HG03354 (cell line): ENCODE measurements around the gene TGM1.

Experiments used
- ATAC-seq: cut with Tn5 transposase; IDR thresholded peaks from one replicate; pipeline ENCODE4 v1.9.1; 2021; ENCODE audit warnings: mild to moderate bottlenecking; ENCODE audit not compliant: unreplicated experiment, poor library complexity, severe bottlenecking

Gene TGM1

DNA sequence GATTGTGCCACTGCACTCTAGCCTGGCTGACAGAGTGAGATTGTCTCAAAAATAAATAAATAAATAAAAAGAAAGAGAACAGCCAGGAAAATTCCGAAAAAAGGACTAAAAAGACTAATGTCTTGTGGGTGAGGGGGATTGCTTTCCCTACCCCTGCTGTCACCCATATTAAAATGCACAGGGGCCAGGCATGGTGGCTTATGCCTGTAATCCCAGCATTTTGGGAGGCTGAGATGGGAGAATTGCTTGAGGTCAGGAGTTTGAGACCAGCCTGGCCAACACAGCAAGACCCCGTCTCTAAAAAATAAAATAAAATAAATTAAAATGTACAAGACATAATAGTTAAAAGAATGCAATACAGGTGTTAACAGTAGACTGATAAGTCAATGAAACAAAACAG lies 30.5 kb upstream of the TGM1 start:
- ATAC-seq, result no peak

DNA sequence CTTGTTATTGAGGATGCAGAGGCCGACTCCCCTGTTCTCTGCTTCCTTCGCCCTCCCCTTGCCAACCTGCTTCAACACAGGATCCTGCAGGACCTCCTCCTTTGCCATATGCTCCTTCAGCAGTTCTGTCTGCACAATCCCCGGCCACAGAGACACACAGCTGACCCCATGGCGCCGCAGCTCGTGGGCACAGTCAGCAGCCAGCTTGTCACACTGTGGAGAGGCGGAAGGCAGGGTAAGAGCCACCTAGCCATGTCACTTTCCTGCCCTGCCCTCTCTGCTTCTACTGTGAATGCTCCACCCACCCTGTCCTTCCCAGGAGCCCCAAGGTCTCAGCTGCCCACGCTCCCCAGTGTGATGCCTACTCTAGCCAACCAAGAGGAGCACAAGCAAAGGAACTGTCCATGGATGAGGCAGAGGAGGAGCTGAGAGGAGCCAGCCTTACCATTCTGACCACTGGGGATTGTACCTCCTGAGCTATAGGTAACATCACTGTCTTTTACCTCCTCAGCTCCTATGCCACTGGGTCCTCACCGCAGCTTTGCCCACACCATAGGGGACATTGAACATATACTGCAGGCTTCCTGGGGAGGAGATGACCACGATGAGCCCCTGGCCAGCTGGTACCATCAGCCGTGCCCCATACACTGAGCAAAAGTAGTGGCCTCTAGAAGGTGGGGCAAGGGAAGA lies 29.3 kb upstream of the TGM1 start:
- no peak for ATAC-seq

DNA sequence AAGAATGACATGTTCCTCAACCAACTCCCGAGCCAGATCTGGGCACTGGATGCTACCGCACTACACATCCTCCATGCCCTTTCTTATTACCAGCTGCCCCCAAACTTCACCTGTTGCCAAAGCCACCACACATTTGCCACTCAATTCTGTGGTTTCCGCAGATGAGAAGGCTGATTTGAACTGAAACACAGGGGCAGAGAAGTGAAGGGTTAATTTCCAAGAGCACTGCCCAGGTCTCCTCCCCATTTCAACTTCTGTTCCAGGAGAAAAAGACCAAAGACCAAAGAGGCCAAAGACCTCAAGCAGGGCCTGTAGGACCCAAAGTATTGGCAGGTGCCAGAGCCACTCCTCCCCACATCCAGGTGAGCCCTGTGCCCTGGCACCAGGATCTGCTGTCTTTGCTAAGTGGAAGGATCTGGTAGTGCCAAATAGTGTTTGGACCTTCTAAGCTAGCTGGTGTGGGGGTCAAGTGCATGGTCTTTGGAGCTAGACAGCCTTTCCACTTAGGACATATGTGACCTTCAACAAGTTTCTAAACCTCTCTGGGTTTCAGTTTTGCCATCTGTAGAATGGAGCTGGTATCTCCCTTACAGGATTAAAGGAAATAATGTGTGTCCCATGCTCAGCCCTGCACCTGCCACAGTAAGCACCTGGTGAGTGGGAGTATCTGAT lies 28.6 kb upstream of the TGM1 start:
- ATAC-seq, result no peak

DNA sequence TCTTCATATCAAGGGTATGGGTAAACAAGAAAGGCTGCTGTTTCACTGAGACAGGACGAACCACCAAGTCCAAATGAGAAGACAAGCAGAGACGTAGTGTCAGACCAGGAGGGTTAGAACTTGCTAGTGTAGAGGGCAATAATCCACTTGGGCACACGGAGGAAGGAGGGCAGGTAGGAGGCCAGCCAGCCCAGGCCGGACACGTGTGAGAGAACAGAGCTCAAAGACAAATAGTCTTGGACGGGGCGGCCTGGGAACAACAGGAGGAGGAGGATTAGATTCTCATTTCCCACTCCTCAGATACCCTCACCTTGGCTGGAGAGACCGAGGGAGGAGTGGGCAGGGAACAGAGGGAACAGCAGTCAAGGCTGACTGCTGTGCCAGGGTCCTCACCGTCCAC lies 27.8 kb upstream of the TGM1 start:
- ATAC-seq, result no peak

DNA sequence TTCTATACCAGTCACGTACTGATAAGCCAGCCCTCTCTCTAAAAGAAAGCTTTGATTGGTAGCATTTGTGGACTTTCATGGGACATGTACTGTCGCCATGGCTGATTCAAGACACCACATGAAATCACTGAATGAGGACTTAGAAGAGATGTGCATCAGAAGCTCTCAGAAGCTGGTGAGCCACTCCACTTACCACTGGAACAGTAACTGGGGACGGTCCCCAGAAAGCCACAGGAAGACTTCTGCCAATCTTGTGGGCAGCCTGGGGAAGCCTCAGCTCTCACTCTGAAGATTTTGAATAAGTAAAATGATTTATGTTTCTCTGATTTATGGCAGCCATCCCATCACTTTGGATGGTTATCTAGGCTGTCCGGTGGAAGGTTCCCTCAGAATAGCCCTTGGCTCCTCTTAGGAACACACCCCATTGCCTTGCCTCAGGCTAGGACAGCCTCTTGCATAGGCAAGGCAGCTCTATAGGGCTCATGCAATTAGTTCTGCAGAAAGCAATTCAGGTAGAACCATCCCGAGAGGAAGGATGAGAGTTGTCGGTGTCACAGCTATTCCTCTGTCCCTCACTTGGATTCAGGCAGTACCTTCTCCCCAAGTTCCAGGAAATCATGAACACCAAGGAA lies 26.8 kb upstream of the TGM1 start:
- ATAC-seq, result no peak

DNA sequence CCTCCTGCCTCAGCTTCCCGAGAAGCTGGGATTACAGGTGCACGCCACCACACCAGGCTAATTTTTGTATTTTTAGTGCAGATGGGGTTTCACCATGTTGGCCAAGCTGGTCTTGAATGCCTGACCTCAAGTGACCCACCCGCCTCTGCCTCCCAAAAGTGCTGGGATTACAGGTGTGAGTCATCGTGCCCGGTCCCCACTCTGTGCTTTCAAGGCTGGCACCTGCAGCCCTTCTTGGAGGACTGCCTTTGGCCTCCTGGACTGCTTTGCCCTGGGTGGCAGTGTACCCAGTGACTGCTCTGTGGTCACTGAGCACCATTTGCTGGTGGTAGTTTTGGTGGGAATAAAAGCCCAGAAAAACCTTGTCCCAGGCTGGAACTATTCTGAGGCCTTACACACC lies 24.0 kb upstream of the TGM1 start:
- no peak for ATAC-seq

DNA sequence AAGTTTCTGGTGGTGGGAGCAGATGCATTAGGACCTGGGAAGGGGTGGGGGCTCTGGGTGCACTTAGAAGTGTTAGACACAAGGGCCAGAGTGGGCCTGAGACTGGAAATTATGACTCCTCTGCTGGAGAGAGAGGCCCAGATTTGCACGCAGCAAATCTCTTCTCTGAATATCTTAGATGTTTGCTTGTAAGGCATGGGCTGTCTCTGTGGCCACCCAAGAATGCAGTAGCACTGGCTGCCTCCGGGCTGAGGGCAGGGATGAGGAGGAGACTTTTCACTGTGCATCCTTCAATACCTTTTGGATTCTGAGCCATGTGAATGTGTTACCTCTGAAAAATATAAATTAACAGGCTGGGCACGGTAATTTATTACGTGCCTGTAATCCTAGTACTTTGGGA lies 22.4 kb upstream of the TGM1 start:
- ATAC-seq, result no peak

DNA sequence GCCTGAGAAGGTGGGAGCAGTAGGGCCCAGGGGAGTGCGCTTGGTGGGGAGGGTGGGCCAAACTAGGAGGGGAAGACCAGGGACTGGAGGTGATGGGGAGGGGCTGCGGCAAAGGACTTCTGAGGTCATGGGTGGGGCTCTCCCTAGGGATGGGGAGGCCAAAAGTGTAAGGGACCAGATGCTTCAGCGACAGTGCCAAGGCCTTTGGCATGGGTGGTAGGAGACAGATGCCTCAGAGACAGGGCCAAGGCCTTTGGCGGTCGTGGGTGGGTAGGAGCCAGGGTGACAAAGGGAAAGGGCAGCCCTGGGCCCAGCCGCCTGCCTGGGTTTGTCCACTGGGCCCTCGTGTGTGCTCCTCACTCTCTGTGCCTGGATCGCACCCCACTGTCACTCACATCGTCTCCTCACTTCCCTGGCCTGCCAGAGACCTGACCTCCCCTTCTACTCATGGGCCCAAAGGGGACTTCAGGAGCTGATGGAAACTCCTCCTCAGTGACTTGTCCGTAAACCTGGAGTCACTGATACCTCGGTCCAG lies 21.6 kb upstream of the TGM1 start:
- ATAC-seq, result no peak

DNA sequence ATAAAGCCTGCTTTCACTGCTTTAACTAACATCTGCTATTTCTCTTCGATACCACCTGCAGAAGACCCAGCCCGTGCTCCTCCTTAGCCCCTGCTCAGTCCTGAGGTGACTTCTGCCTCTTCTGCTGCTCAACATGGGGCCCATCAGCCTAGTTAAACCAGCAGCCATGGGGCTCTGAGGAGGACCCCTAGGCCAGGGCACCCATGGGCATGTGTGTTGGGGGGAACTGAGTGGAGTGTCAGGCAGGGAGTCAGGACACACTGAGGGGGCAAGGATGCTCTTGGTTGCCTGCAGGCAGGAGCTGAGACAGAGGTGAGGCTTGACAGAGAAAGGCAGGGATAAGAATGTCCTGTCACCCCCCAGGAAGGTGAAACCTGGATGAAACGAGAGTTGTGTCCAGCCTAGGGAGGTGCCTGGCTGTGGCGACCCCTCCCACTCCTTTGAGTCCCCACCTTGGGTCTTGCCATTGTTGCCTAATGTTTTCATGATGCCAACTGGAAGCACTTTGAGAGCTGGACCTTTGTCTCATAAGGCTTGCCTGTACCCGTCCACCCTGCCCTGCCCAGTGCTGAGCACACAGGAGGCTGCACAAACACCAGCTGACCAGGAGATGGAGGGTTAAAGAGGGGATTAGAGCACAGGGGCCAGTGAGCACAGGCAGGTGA lies 21.0 kb upstream of the TGM1 start:
- ATAC-seq, result no peak

DNA sequence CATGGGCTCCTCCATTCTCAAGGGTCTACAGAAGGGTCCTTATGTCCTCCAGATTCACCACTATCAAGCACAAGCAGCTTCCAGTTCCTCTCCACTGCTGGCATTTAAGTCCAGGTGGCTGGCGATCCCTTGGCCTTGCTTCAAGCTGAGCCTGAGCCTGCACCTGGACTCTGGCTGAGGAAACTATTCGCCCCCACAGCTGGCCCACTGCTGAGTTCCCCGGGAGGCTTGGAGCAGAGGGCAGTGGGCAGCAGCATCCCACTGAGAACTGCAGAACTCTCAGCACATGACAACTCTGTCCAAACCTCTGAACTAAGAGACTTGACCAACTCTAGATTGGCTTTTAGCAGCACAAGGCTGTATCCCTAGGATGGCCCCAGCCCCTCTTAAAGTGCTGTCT lies 19.8 kb upstream of the TGM1 start:
- ATAC-seq, result no peak

DNA sequence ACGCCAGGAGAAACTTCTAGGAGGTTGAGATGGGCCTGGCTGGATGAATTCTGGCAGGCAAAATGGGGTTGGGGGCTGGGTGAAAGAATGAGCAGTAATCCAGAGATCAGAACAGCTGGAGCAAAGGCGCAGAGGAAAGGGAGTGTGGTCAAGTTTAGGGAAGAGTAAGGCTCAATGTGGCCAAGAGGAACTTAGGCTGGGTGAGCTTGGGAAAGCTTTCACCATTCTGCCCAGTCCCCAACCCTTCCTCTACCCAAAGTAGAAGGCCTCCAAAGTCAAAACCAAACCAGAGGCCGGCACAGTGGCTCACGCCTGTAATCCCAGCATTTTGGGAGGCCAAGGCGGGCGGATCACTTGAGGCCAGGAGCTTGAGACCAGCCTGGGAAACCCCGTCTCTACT lies 18.7 kb upstream of the TGM1 start:
- no peak for ATAC-seq

DNA sequence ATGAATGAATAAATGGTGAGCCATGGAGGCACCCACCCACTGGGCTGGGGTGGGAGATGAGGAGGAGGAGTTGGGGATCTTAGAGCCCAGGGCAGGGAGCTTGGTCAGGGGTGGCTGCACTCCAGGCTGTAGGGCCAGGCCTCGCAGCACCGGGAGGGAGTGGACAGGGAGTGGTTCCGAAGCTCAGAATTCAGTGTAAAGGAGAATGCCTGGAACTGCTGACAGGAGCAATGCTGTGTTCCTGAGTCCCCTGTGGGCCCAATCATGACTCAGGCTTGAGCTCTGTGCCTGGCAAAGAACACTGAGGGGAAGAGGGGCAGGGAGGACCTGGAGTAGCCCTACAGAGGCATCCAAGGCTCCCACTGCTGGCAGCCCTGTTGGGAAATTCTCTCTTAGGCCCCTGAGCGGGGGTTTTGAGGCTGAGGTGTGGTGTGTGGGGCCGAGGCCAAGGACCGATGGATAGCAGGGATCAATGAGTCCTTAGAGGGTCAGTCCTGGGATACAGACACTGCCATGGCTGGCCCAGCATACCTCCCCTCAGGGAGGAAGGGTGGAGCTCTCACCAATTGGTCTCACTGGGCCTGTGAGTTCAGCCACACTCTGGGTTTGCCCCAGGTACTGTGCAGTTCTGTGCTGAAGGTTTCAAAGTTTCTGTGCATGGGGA lies 18.0 kb upstream of the TGM1 start:
- no peak for ATAC-seq

DNA sequence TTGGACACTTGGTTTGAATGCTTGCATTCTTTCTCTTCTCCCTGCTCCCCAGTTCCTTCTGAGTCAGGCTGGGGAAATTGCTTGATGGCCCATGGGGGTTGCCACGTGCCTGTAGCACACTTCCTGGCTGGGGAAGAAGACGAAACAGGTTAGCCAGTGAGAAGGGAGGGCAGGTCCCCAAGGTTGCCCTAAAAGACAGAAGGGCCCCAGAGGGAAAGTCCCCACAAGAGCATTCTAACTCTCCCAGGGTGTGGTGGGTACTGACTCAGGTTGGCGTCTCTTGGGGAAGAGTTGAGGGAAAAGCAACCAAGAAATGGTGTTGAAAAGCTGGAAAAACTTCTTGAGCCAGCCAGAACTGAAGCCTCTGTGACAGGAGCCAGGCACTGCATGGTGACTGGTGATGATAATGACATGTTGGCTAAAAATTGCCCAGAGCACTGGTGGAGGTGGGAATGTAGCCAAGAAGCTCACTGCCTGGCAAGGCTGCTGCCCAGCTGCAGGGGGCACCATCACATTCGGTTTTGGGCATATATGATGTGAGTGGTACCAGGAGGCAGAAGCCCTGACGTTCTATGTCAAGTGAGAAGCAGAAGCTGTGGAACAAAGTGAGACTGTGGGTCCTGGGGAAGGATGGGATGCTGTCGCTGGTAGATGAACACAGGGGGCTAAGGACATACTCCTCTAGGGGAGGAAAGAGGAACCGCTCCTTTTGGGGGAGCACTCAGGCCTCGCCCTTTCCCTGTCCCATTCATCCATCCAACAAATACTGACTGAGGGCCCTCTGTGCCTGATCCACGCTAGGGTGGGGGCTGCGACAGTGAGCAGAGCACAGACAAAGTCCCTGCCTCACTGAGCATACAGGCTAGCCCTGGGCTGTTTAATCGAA lies 16.6 kb upstream of the TGM1 start:
- ATAC-seq, result peak; percentile 59

DNA sequence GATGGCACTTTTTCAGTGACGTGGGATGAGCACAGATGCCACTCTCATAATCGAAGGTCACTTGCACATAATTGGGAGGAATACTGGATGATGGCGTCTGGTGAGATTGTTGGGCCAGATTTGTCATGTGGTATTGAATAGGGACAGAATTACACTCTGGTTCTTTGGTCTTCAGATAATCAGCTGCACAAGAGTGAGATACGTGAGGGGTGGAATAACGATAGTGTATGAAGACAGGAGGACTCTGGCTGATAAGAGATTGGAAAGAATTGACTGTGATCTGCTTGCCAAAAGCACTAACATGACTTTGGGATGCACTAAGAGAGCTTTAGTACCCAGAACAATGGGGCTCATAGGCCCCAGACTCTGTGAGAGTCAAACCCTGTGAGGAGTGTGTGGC lies 15.4 kb upstream of the TGM1 start:
- no peak for ATAC-seq

DNA sequence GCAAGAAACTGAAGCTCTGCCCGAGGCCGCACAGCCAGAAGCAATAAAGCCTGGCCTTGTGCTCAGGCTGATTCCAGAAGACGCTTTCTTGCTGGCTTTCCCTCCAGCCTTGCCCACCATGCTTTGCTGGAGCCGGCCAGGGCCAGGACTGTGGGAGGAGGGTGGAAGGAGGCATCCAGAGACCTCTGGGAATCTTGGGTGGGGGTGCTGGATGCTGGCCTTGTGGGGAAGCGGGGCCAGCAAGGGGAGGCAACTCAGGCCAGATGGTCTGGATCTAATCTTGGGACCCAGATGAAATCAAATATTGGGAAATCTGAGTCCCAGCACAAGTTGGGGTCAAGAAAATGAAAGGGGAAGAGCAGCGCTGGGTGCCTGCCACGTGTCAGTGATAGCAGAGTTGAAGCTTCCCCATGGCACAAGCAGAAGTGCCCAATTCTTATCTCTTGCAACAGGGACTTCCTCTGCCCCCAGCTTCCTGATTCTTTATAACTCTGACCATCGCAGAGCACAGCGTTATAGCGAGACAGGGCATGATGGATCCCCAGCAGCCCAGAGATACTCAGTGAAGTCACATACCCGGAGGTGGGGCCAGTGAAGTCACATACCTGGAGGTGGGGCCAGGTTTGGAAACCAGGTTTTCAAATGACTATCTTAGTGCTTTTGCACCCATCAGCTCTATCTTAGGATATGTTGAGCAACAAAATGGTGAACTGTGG lies 14.8 kb upstream of the TGM1 start:
- no peak for ATAC-seq

DNA sequence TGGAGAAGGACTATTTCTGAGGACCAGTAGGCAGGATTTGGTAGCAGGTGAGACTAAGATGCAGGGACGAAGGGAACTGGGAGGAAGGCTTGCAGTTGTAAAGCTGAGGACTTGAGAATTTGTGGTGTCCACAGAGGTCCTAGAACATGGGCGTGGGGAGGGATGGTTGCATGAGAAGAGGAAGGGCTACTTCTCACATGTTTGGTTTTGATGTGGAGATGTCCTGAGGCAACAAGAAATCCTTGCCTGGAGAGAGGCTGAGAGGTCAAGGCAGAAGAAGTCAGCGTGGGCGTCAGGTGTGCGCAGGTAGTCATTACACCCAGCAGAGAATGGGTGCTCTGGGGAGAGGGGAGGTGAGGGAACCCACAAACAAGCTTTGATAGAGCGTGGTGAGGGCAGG lies 14.1 kb upstream of the TGM1 start:
- ATAC-seq, result no peak

DNA sequence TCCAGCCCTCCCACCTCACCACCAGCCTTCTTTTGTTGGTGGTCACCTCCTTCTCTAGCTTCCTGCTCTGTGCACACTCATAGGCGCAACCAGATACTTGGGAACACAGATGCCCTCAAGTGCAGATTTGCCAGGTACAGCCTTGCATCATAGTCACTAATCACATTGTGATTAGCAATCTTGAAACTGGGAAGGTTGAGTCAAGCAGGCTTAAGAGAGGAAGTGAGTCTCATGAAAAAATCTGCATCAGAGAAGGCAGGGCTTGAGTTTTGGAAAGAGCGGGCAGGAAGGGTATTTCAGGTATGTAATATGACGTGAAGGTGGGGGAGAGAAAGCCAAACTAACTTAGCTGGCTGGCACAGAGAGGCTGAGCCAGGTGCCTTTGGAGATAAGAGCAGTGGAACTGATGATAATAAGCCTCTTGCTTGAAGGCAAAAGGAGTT lies 11.1 kb upstream of the TGM1 start:
- peak; percentile 37 for ATAC-seq

DNA sequence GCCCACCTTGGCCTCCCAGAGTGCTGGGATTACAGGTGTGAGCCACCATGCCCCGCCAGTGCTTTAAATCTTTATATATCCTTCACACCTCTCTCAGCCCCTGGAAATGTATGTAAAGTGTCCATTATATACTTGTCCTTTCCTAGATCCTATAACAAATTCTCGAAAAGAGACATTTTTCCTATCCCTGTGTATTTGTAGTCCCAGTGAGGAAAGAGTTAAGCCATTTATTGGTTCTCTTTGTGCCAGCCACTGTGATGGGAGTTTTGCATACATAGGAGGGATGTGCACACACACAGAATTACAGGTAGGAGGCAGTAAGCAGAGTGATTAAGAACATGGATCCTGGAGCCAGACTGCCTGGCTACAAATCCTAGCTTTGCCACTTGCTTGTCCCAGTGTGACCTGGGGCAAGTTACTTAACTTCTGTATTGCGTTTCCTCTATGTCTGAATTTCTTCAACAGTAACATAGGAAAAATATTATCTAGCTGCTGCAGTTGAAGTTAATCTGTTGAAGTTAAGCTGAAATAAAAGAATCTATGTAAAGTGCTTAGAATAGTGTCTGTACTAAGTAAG lies 10.5 kb upstream of the TGM1 start:
- no peak for ATAC-seq
